Cardiac septum (tissue), 1 donor: ENCODE results near the gene WNT11. TPM values are rescaled to one million over a fixed set of nuclear protein-coding genes. Genes with fewer than 3 reads are reported as not detected.

Source experiments
- DNase-seq: peaks from one replicate; pipeline ENCODE4 v3.0.0-alpha.2; 2020; ENCODE audit warnings: low spot score
- intact Hi-C: fragments of 100-400 bp; cut with DNase I; formaldehyde crosslinking; loops from one replicate; pipeline ENCODE4 v1.14.0; 2022
- total RNA-seq: library from RNA; stranded (reverse); fragmentation: NEBNext Ultra II Directional; extraction: Animal tissue kit (Norgen Biotek cat#: 25700); gene quantifications from one replicate; pipeline ENCODE4 v1.2.1, GENCODE V29; 2021
- donor health status: DM: no; HTN: no; CAD: no.

The WNT11 gene
- total RNA-seq, 1 donor from 2014 or later: 9.2 TPM

DNA sequence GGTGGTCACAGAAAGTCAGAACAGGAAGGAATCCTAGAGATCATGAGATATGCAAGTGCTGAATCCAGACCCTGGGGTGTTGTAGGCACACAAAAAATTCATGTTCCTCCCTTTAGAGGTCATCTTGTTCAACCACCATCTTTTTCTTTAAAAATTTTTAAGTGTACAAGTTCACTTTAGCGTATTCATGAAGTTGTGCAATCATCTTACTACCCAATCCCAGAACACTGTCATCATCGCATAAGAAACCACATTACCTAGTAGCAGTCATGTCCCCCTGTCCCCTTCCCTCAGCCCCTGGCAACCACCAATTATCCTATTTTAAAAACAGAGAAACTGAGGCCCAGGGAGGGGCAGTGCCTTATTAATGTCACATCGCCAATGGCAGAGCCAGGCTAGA, 20.3 kb upstream of the WNT11 start:
- DNase-seq: no peak
- intact Hi-C loops: no loop called here

DNA sequence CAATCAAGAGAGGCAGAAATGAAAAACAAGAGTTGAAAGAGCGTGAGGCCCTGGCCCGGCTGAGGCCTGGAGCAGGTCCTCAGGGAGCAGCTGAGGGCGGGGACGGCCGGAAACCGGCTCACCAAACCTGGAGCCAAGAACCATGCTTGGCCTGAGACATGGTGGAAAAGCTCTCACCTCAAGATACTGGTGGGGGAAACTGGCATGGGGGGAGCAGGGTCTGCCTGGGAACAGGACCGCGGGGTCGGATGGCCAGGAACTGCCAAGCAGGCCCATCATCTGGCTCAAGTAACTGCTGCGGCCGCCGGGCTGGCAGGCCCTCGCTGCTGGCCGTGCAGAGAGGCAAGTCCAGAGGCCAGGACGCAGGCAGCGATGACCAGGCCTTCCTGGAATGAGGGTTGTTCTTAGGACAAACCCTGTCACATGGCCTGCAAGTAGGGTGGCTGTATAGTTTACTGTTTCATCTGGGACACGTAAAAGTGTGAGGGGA, 18.9 kb upstream of the WNT11 start:
- intact Hi-C loops: no loop called here
- no peak for DNase-seq

DNA sequence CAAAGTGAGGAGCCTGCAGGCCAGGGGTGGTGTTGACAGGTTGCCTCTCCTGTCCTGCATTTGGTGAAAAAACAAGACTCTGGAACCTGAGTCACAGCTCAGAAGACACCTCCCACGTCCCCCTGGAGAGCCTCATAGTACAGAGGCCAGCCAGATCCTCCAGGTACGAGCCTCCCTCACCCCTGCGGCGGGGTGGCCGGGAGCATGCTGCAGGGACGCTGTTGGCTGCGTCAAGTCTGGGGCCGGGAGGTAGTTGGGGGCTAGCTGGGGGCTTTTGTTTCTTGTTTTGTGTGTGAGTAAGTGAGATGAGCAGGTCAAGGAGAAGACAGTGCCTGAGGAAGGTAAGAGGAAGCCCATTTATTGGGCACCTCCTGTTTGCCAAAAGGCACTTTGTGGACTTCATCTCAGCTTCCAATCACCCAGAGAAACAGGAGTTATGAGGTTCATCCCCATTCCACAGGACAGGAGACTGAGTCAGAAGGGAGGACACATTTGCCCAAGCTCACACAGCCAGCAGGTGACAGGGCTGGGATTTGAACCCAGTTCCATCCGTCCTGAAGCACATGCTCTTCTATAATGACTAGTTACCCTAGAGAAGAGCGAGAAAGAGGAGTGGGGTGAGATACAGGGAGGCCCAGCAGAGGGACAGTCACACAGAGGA, 18.3 kb upstream of the WNT11 start:
- DNase-seq: no peak
- intact Hi-C loops: no loop called here

DNA sequence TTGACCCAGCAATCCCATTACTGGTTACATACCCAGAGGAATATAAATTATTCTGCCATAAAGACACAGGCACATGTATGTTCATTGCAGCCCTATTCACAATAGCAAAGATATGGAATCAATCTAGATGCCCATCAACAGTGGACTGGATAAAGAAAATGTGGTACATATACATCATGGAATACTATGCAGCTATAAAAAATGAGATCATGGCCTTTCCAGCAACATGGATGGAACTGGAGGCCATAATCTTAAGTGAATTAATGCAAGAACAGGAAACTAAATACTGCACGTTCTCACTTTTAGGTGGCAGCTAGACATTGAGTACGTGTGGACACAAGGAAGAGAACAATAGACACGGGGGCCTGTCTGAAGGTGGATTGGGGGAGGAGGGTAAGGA, 15.1 kb upstream of the WNT11 start:
- no peak for DNase-seq
- intact Hi-C loops: no loop called here

DNA sequence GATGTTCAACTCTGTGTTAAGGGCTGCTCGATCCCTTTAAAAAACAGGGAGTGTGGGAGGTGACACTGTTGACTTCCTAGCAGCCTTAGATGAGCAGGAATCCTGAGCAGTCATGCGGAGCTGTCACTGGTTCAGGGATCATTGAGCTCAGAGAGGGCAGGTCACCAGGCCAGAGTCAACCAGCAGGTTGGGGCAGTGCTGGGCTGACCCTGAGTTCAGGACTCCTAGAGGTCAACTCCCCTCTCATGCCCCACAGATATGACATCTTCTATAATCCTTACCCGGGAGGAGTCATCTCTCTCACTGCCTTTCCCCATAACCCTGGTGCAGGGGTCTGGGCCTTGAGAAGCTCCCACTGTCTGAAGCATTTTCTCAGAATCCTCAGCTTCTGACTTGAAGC, 12.9 kb upstream of the WNT11 start:
- intact Hi-C loops: no loop called here
- DNase-seq: no peak

DNA sequence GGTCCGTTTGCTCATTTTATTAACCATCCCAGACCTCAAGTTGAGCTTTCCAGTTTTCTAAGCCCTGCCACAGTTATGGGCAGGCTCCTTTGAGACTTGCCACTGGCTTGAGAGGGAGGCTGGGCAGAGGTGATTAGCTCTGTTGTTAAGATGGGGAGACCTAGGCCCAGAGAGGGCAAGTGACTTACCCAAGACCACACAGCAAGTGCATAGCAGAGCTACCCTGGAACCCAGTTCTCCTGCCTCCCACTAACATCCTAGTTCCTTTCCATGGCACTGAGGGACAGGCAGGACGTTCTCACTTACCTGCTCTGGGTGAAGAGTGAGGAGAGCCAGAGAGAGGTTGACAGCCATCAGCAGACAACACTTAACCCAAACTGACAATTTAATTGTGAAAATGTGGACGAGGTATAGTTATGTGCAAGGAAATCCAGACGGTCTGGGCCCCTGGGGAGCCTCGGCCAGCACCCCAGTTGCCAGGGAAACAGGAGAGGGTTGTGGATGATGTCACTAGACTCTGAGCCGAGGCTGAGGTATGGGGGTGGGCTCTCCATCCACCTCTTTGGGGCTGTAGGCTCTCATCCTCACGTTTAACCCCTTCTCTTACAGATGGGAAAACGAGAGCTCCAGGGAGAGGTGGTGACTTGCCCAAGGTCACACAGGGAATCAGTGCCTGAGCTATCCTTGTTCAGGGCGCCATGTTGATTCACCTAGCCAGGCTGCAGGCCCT, 12.3 kb upstream of the WNT11 start:
- intact Hi-C loops: no loop called here
- no peak for DNase-seq

DNA sequence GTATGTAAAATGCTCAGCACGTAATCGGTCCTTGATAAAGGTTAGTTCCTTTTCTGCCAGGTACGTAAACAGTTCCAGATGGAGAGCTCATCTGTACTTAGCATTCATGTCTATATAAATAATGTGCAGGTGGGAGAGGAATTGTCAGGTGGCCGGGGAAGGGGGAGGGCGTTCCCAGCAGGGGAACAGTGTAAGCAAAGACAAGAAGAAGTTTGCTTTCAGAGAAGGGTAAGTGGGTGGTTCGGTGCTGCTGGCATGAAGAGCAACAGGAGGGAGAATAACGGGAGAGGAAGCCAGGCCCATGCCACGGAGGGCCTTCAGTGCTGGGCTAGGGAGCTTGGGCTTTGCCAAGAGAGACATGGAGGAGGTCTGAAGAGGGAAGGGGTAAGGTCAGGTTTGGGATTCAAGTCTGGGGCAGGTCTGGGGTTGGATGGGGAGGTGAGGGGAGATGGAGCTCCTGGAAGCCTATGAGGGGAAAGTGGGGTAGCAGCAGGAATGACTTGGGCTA, 11.4 kb upstream of the WNT11 start:
- intact Hi-C loops: no loop called here
- DNase-seq: no peak

DNA sequence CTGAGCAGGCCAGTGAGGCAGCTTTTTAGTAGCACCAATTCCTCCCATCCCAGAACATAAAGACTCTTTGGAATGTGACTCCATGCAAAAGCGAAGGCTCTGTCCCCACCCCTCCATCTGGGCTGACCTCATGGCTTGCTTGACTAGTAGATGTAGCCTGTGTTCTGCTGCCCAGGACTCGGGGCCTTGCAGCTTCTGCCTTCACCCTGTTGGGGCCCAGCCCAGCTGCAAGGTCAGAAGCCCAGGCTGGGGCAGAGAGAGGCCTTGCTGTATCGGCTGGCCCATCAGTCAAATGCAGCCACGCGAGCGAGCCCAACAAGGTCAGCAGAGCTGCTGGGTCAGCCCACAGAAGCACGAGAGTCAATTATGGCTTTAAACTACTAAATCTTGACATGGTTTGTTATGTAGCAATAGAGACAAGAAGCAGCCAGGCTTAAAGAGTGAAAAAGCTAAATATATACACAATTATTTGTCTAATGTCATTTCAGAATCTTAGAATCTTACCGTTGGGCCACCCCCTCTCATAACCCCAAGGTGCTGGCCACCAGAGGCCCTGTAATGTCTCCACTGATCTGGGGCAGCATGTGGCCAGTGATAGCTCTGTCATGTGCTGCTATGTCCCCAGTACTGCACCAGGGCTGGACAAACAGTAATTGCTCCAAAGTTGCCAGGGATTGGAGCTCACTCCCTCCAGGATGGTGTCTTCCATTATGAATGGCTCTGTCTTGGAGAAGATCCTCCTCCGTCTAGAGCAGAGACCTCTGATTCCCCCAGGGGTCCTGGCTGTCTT, 10.4 kb upstream of the WNT11 start:
- DNase-seq: no peak
- intact Hi-C loops: no loop called here

DNA sequence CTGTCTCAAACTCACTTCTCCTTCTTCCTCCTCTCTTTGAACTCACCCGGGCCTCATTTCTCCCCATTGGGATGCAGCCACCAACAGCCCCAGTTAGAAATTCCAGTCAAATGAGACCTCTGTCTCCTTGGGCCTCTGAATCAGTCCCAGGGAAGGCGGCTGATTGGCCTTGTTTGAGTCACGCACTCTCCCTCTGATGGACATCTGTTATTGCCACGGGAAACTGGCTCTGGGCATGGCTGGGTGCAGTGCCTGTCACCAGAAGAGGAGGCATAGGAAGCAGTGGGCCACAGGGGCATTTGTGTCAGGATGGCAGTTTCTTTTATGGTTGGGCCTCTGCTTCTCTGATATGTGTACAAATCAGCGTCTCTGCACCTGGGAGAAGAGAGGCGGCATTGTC, 9.6 kb upstream of the WNT11 start:
- DNase-seq: no peak

DNA sequence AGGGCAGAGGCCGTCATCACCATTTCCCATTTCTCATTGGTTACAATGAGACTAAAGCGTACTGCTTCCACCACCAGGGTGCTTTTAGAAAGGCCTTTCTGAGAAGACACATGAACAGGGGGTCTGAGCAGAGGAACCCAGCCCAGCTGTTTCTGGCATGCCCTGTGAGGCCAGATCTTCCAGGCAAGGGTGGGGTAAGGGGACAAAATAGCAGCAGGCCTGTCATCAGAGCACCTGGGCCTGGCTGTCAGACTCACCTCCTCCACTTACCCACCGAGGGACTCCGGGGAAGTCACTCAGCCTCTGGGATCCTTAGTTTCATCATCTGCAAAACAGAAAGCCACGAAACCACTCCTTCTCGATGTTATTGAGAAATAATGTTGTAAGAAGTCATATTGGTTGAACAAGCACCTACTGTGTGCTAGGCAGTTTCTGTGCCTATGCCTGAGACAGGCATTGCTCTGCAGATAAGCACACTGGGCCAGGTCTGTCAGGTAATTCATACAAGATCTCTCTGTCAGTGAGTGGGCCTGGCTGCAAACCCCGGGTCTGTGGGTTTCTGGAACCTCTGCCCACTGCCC, 8.8 kb upstream of the WNT11 start:
- no peak for DNase-seq
- intact Hi-C loops: no loop called here

More for the DNA sequence above, 9.6 kb upstream of the WNT11 start:
- intact Hi-C loops: no loop called here

DNA sequence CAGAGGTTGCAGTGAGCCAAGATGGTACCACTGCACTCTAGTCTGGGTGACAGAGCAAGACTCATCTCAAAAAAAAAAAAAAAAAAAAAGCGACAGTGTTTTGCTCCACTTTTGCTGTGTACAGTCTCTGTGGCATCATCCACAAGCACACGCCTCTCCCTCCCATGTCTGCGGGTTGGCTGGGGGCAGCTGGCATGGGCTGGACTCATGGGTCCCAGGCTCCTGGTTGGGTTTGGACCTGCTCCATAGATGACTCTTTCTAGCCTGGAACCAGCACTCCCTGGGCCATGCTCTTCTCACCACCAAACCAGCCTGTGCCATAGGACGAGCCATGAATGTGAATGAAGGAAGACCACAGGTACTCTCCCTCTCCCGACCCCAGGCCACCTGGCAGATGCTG, 7.9 kb upstream of the WNT11 start:
- no peak for DNase-seq
- intact Hi-C loops: no loop called here

DNA sequence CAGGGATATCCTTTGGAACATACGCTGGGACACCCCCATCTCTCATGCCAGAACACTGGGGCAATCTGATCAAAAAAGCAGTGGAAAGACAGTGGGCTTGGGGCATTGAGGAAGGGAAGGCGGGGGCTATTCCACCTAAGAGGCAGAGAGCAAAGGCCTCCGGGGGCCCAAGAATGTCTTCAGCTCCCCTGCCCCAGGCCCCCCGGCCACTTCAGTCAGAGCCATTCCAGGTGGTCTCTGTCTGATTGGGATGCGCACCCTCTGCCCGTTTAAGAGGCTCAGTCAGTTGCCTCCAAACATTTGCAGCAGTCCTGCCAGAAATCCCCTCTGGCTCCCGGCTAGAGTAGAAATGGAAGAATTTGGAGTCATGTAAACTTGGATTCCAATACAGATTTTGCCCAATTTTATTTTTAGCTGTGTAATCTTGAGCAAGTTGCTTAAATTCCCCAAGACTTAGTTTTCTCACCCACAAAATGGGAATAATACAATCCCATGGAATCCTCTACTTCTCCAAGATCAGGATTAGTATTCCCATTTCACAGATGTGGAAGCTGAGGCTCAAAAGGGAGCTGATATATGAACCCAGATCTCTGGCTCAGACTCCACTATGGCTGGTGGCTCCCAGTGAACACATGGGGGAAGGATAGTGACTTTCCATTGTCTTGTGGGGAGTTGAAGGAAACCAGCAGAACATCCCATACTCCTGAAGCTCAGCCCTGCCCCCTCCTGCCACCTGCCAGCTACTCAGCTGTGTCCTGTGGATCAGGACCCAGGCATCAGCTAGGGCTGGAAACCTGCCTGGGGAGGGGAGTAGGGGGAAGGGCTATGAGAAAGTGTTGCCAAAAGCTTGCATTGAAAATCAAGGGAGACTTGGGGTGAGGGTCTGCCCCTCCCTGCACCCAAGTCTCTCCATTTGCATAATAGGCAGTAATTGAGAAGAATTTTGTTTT, 6.1 kb upstream of the WNT11 start:
- intact Hi-C loops: no loop called here
- DNase-seq: no peak

DNA sequence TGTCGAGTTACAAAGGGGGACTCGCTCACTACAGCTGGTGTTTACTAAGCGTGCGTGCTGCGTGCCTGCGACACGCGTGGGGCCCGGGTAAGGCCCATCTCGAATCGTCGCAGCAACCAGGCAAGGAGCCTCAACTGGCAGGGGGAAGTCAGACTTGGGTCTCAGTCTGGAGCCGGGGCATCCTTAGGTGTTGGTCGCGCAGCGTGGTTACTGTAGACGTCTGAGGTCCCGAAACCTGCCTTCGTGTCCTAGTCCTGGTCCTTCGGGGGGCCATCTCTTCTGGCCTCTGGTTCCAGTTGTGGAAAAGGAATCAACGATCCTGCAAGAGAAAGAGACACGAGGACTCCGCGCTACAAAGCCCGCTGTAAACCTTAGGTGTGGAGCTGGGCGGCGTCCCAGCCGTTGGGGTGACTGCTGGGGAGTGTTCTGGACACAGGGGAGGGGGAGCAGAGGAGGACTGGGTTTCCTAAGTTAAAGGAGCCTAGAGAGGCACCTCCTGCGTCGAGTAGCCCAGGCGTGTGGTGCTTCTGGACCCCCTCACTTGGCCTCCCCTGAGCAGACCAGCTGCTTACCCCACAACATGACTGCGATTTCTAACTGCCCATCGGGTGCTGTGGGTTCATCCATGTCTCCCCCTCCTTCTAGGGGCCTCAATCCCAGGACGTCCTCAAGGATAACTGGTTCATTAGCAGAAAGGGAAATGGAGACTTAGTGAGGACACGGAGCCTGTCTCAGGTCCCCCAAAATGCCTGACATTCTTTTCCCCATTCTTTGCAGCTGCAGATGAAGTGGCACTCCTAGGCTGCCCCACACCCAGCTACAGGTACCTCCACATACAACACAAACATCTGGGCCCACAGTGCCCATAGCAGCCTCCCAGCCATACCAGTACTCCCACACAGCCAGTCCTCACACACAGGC, 4.9 kb upstream of the WNT11 start:
- no peak for DNase-seq

DNA sequence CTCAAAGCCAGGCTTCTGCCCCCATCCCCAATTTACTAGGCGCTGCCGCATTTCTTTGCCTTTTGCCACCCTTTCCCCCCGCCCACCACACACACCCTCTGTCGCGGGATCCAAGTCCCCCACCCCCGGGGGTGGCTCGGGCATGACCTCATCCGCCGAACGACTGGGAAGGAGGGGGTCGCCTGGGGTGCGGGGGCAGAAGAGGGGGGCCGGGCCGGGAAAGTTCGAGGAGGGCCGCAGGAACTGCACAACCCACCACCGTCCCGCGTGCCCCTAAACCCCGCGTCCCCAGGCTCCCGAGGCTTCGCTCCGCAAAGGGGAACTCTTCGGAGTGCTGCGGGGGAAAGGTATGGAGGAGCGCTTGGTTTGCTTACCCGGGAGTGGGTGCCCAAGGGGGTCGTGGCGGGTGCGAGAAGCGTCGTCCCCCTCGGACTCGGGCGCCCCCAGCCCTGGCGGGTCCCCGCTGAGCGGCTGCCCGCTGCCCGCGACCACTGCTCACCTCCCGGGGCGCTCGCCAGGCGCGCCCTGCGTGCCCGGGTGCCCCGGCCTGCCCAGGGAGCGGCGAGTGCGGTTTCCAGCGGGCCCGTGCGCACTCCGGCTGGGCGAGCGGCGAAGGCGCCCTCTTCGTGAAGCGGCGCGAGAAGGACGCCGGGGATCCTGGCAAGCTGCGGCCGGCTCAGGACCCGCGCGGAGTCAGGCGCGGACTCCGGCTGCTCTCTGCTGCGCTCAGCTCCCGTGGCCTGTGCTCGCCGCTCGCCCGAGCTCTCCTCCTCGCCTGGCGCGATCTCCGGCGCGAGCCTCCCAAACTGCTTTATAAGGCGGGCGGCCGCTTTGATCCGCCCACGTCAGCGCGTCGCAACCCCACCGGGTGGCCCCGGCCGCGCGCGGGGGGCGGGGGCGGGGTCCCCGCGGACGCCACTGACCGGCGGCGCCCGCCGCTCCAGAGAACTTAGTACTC, 4.0 kb upstream of the WNT11 start:
- DNase-seq: no peak
- intact Hi-C loops: loop anchor here (2.0 to 5.0 kb wide), 3 partner anchors 25 to 302 kb away; no protein-coding TSS in a partner anchor

More for the DNA sequence above, 4.9 kb upstream of the WNT11 start:
- intact Hi-C loops: loop anchor here (2.0 kb wide), 1 partner anchor 24 kb away; no protein-coding TSS in a partner anchor

DNA sequence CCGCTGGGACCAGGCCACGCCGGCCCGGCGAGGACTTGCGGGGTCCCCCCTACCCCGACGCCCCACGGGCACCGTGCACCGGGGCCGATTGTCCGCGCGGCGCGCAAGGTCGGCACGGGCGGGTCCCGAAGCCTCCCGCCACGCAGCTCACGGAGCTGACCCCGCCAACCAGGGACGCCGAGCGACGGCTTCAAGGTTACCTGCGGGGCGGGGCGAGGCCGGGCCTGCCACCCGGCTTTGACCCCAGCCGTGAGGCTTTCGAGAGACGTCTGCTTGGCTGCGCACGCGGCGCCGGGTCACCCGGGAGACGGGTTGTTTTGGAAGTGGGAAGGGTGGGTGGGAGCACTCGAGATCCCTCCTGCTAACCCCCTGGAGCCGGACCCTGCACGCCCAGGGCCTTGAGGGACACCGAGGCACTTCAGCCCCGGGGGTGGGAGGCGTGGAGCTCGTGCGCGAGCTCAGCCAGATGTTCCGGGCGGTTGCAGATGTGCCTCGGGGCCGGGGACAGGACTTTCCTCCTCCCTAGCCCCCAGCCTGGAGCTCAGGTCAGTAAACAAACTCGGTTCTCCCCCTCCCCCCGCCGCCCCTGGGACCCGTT, 3.2 kb upstream of the WNT11 start:
- intact Hi-C loops: loop anchor here (5.0 kb wide), 2 partner anchors 233 to 303 kb away; no protein-coding TSS in a partner anchor
- no peak for DNase-seq
